K562 (cell line): ENCODE measurements around the gene CUX1.

ENCODE experiments used
- ELF1 ChIP-seq: fragments of 200-800 bp; sonication (Bioruptor generic); IDR thresholded peaks from 2 replicates; pipeline ENCODE4 v1.6.1; 2016; ENCODE audit warnings: missing genetic modification characterization, missing compliant biosample characterization
- ELK1 ChIP-seq: sonication (generic); formaldehyde crosslinking; IDR thresholded peaks from 2 replicates; pipeline ENCODE4 v1.8.1; 2022; ENCODE audit warnings: missing genetic modification reagents
- EP300 ChIP-seq: IDR thresholded peaks from 2 replicates; pipeline ENCODE4 v1.6.1; 2012; ENCODE audit warnings: low read length, improper control_type of control experiment
- PATZ1 ChIP-seq: fragments of 250-450 bp; sonication (Bioruptor Pico); IDR thresholded peaks from 2 replicates; pipeline ENCODE4 v1.5.0; 2020; ENCODE audit warnings: mild to moderate bottlenecking, borderline replicate concordance
- POLR2A ChIP-seq: fragments of 450-650 bp; conservative IDR thresholded peaks from 2 replicates; pipeline ENCODE4 v1.6.1; 2016
- REST ChIP-seq, 2 experiments: fragments of 450-650 bp; formaldehyde crosslinking in 1 of 2; IDR thresholded peaks; 2 replicates each; pipeline versions ENCODE4 v1.4.0 to v1.6.1; 2014 to 2020; ENCODE audit warnings: mild to moderate bottlenecking in 2 of 2, borderline replicate concordance in 1 of 2, low read depth in 1 of 2
- SETDB1 ChIP-seq: IDR thresholded peaks from one replicate; pipeline ENCODE4 v1.6.1; 2012; ENCODE audit warnings: low read length, control low read depth, inconsistent platforms
- ZC3H11A ChIP-seq: IDR thresholded peaks from 2 replicates; pipeline ENCODE4 v1.6.1; 2012; ENCODE audit warnings: low read depth, low read length, improper control_type of control experiment
- ZNF444 ChIP-seq: fragments of 250-450 bp; sonication (Bioruptor Pico); IDR thresholded peaks from 2 replicates; pipeline ENCODE4 v1.4.0; 2020; ENCODE audit warnings: mild to moderate bottlenecking, moderate library complexity
- ZZZ3 ChIP-seq: fragments of 450-650 bp; IDR thresholded peaks from 2 replicates; pipeline ENCODE4 v1.6.1; 2016; ENCODE audit warnings: antibody characterized with exemption, mild to moderate bottlenecking, moderate library complexity

- TF ChIP-seq POLR2A, result no peak
- TF ChIP-seq EP300, result no peak
- TF ChIP-seq ELK1 (CRISPR knock-in tag), result no peak
- TF ChIP-seq ZC3H11A, result no peak
- no peak for TF ChIP-seq ZNF444
- no peak for TF ChIP-seq PATZ1 (CRISPR knock-in tag)
- no peak for TF ChIP-seq SETDB1
- no peak for TF ChIP-seq REST (IDR thresholded peaks at IDR 0.05; ENCODE audit: borderline replicate concordance)
- TF ChIP-seq REST (CRISPR knock-in tag; IDR thresholded peaks at IDR 0.05; ENCODE audit: low read depth), result no peak
- no peak for TF ChIP-seq ELF1 (tag)
- TF ChIP-seq ZZZ3, result no peak
Measured at GRCh38 chr7:102175423-102176170, 358.2 kb downstream of the CUX1 start.
